Smooth muscle cell (in vitro differentiated cells): ENCODE measurements around the gene HIPK4. TPM values are rescaled to one million over a fixed set of nuclear protein-coding genes. Genes with fewer than 3 reads are reported as not detected.

Experiments
- DNase-seq: peaks from one replicate; lab custom pipeline; 2025; ENCODE audit not compliant: unreplicated experiment; lab: John Stamatoyannopoulos, UW
- H2AFZ ChIP-seq: fragments of 200-600 bp; sonication (generic); 2 replicates; pipeline ENCODE4 v1.6.0; 2016; ENCODE audit warnings: antibody characterized with exemption, low read depth, mild to moderate bottlenecking
- H3F3A ChIP-seq: fragments of 200-600 bp; sonication (generic); 2 replicates; pipeline ENCODE4 v1.6.0; 2017; ENCODE audit warnings: antibody characterized with exemption, low read depth
- H3K27ac ChIP-seq: fragments of 200-600 bp; sonication (generic); 2 replicates; pipeline ENCODE4 v1.5.1; 2016; ENCODE audit warnings: low read depth, mild to moderate bottlenecking
- H3K27me3 ChIP-seq: fragments of 200-600 bp; sonication (generic); 2 replicates; pipeline ENCODE4 v1.6.1; 2016; ENCODE audit warnings: low read depth, mild to moderate bottlenecking
- H3K36me3 ChIP-seq: fragments of 200-600 bp; sonication (generic); 2 replicates; pipeline ENCODE4 v1.5.1; 2016; ENCODE audit warnings: low read depth
- H3K4me1 ChIP-seq: fragments of 200-600 bp; sonication (generic); 2 replicates; pipeline ENCODE4 v1.5.1; 2016; ENCODE audit warnings: low read depth
- H3K4me2 ChIP-seq: fragments of 200-600 bp; sonication (generic); 2 replicates; pipeline ENCODE4 v1.6.0; 2016; ENCODE audit warnings: mild to moderate bottlenecking
- H3K4me3 ChIP-seq: fragments of 200-600 bp; sonication (generic); 2 replicates; pipeline ENCODE4 v1.5.1; 2016; ENCODE audit warnings: mild to moderate bottlenecking
- H3K79me2 ChIP-seq: fragments of 200-600 bp; sonication (generic); 2 replicates; pipeline ENCODE4 v1.6.0; 2016; ENCODE audit warnings: low read depth, mild to moderate bottlenecking
- H3K9ac ChIP-seq: fragments of 200-600 bp; sonication (generic); 2 replicates; pipeline ENCODE4 v1.6.0; 2016; ENCODE audit warnings: low read depth
- H3K9me3 ChIP-seq: fragments of 200-600 bp; sonication (generic); replicated peaks from 2 replicates; pipeline ENCODE4 v1.5.1; 2016; ENCODE audit warnings: low read depth
- H4K20me1 ChIP-seq: fragments of 200-600 bp; sonication (generic); 2 replicates; pipeline ENCODE4 v1.6.0; 2016; ENCODE audit warnings: low read depth
- WGBS: methylation state at CpG from one replicate; pipeline ENCODE4 v1.1.7; 2016; ENCODE audit warnings: low lambda C conversion rate; 5-methylcytosine and 5-hydroxymethylcytosine counted together
- polyA plus RNA-seq: library from polyadenylated mRNA; unstranded; fragments of >200 nt; fragmentation: Nextera tagmentation; extraction: Ambion mirVana; gene quantifications from 2 replicates; pipeline ENCODE4 v1.2.1, GENCODE V29; 2016
- total RNA-seq: library from RNA; depleted of rRNA; stranded (reverse); fragments of >200 nt; gene quantifications from 2 replicates; pipeline ENCODE4 v1.2.3, GENCODE V29; 2014
- TF ChIP-seq, protein P1 (sequence below): fragments of 200-600 bp; sonication (generic); IDR thresholded peaks from 2 replicates; pipeline ENCODE4 v1.5.1; 2017; ENCODE audit warnings: borderline replicate concordance, mild to moderate bottlenecking, antibody characterized with exemption; ENCODE audit not compliant: insufficient read depth, poor library complexity, severe bottlenecking

Gene HIPK4
- total and polyA plus RNA-seq, 2 experiments from 2014 or later: 0.32 TPM; not detected in 1

DNA sequence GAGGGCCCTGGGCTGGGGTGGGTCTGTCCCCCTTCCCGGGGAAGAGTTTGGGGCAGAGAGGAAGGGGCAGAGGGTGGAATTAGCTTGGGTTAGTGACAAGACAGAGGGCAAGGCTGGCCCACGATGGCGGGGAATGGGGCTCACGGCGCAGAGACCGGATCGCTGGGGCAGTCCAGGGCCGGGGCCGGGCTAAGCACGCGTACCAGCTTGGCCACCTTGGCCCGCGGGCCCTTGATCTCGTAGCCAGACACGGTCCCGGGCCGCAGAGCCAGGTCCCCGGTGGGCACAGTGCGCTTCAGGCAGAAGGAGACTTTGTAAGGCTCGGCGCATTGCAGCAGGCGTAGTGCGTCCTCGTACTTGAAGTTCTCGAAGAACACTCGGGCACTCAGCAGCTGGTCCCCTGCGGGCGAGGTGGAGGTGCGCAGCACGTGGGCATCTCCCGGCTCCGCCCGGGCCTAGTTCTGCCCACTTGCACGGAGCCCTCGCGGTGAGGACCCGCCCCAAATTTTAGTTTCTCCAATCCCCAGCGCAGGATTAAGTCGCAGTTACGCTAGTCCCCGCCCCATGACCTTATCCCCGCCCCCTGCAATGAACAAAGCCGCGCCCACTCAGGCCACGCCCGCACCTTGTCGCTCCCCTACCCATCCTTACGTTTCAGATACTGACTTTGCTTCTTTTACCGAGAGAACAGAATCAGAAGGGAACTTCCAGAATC, 8.6 kb upstream of the HIPK4 start:
- Histone ChIP-seq H3K4me3 (no peak overlapping the region), H3K79me2 (no peaks in the 10 kb centered on the region), H3K4me2 (no peak overlapping the region), H3K9ac (no peak overlapping the region), H4K20me1 (no peaks in the 10 kb centered on the region), H3K27me3 (no peaks in the 10 kb centered on the region), H2AFZ (no peak overlapping the region), H3K27ac (no peak overlapping the region), H3K9me3 (no peaks in the 10 kb centered on the region), H3K36me3 (no peaks in the 10 kb centered on the region), H3F3A (no peaks in the 10 kb centered on the region), H3K4me1 (no peaks in the 10 kb centered on the region)
- no peak for DNase-seq
- 56% methylated on average over 46 of the region's 49 CpGs for WGBS
- TF ChIP-seq, protein P1, sequence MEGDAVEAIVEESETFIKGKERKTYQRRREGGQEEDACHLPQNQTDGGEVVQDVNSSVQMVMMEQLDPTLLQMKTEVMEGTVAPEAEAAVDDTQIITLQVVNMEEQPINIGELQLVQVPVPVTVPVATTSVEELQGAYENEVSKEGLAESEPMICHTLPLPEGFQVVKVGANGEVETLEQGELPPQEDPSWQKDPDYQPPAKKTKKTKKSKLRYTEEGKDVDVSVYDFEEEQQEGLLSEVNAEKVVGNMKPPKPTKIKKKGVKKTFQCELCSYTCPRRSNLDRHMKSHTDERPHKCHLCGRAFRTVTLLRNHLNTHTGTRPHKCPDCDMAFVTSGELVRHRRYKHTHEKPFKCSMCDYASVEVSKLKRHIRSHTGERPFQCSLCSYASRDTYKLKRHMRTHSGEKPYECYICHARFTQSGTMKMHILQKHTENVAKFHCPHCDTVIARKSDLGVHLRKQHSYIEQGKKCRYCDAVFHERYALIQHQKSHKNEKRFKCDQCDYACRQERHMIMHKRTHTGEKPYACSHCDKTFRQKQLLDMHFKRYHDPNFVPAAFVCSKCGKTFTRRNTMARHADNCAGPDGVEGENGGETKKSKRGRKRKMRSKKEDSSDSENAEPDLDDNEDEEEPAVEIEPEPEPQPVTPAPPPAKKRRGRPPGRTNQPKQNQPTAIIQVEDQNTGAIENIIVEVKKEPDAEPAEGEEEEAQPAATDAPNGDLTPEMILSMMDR: no peak

- Histone ChIP-seq H3F3A (no peaks in the 10 kb centered on the region), H3K9ac (no peak overlapping the region), H3K4me3 (no peak overlapping the region), H2AFZ (no peak overlapping the region), H3K79me2 (no peaks in the 10 kb centered on the region), H3K9me3 (no peaks in the 10 kb centered on the region), H4K20me1 (no peaks in the 10 kb centered on the region), H3K27ac (no peak overlapping the region), H3K36me3 (no peaks in the 10 kb centered on the region), H3K27me3 (no peaks in the 10 kb centered on the region), H3K4me1 (no peaks in the 10 kb centered on the region), H3K4me2 (no peak overlapping the region)
- TF ChIP-seq, protein P1: no peak
- WGBS: 96% methylated on average over 20 of the region's 22 CpGs
- DNase-seq: no peak
Measured at GRCh38 chr19:40397568-40397906, 7.6 kb upstream of the HIPK4 start.

GRCh38 chr19:40396886-40397567, 7.0 kb upstream of the HIPK4 start:
- Histone ChIP-seq H3F3A (no peaks in the 10 kb centered on the region), H3K4me3 (no peak overlapping the region), H3K36me3 (no peaks in the 10 kb centered on the region), H3K9me3 (no peaks in the 10 kb centered on the region), H3K79me2 (no peaks in the 10 kb centered on the region), H3K27me3 (no peaks in the 10 kb centered on the region), H2AFZ (no peak overlapping the region), H3K4me1 (no peaks in the 10 kb centered on the region), H3K9ac (no peak overlapping the region), H4K20me1 (no peaks in the 10 kb centered on the region), H3K4me2 (no peak overlapping the region), H3K27ac (no peak overlapping the region)
- 96% methylated on average over 16 of the region's 20 CpGs for WGBS
- TF ChIP-seq, protein P1: no peak
- DNase-seq: no peak

DNA sequence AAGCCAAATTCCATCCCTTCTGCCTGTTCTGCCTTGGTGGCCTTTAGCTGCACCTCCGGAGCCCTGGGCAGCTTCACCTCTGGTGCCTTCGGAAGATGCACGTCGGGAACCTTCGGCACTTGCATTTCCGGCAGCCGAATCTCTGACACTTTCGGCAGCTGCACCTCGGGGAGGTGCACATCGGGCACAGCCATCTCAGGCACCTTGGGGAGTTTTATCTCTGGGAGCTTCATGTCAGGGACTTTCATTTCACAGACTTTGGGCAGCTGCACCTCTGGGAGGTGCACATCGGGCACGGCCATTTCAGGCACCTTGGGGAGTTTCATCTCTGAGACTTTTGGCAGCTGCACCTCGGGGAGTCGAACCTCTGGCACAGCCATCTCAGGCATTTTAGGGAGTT, 6.0 kb upstream of the HIPK4 start:
- Histone ChIP-seq H3K4me1 (no peaks in the 10 kb centered on the region), H2AFZ (no peak overlapping the region), H3F3A (no peaks in the 10 kb centered on the region), H3K27me3 (no peaks in the 10 kb centered on the region), H3K4me3 (no peak overlapping the region), H4K20me1 (no peaks in the 10 kb centered on the region), H3K36me3 (no peaks in the 10 kb centered on the region), H3K9me3 (no peaks in the 10 kb centered on the region), H3K9ac (no peak overlapping the region), H3K79me2 (no peaks in the 10 kb centered on the region), H3K27ac (no peak overlapping the region), H3K4me2 (no peak overlapping the region)
- whole genome bisulfite sequencing: 94% methylated on average over 14 of the region's 14 CpGs
- TF ChIP-seq, protein P1: no peak
- no peak for DNase-seq
